K562 (cell line): Measurements from ENCODE around the gene HOXB4. TPM values are rescaled to one million over a fixed set of nuclear protein-coding genes. Genes with fewer than 3 reads are reported as not detected.

Source experiments
- CBX8 ChIP-seq: fragments of 200-600 bp; sonication (generic); IDR thresholded peaks from 2 replicates; pipeline ENCODE4 v1.6.1; 2012; ENCODE audit warnings: borderline replicate concordance, mixed run types, low read depth, mild to moderate bottlenecking, moderate library complexity, mixed read lengths, low read length, control low read depth, inconsistent platforms; ENCODE audit not compliant: poor library complexity, severe bottlenecking; ENCODE audit errors: extremely low read depth
- DIDO1 ChIP-seq: fragments of 450-650 bp; IDR thresholded peaks from 2 replicates; pipeline ENCODE4 v1.6.1; 2016; ENCODE audit warnings: low read depth, missing biosample characterization, missing genetic modification characterization
- DMBX1 ChIP-seq: fragments of 250-450 bp; sonication (Bioruptor Pico); IDR thresholded peaks from 2 replicates; pipeline ENCODE4 v1.8.0; 2022; ENCODE audit warnings: inconsistent platforms, mild to moderate bottlenecking, moderate library complexity, borderline replicate concordance
- ESRRA ChIP-seq: fragments of 450-650 bp; IDR thresholded peaks from 2 replicates; pipeline ENCODE4 v1.6.1; 2014; ENCODE audit warnings: low read depth, mild to moderate bottlenecking, moderate library complexity, borderline replicate concordance
- HNRNPLL ChIP-seq: fragments of 200-400 bp; formaldehyde crosslinking; IDR thresholded peaks from 2 replicates; pipeline ENCODE4 v1.6.1; 2017; ENCODE audit warnings: low read length, low read depth, mild to moderate bottlenecking; ENCODE audit not compliant: poor library complexity, severe bottlenecking
- IFI16 ChIP-seq: fragments of 250-450 bp; sonication (Bioruptor Pico); IDR thresholded peaks from 2 replicates; pipeline ENCODE4 v2.1.2; 2022; ENCODE audit warnings: mild to moderate bottlenecking, inconsistent platforms
- KAT2B ChIP-seq: IDR thresholded peaks from one replicate; pipeline ENCODE4 v1.6.1; 2012; ENCODE audit warnings: low read depth, mild to moderate bottlenecking, control low read depth, inconsistent platforms, low read length, moderate library complexity
- KLF6 ChIP-seq: fragments of 250-450 bp; sonication (Bioruptor Pico); IDR thresholded peaks from 2 replicates; pipeline ENCODE4 v1.4.0; 2020; ENCODE audit warnings: mild to moderate bottlenecking, moderate library complexity, borderline replicate concordance
- PRPF4 ChIP-seq: fragments of 200-400 bp; formaldehyde crosslinking; IDR thresholded peaks from one replicate; pipeline ENCODE4 v1.6.1; 2017; ENCODE audit warnings: low read length, low read depth, mild to moderate bottlenecking; ENCODE audit not compliant: insufficient read depth, poor library complexity, severe bottlenecking
- RAD21 ChIP-seq, 2 experiments: fragments of 250-450 bp in 1 of 2; fragments of 450-650 bp in 1 of 2; sonication (Bioruptor Pico) in 1 of 2; formaldehyde crosslinking in 1 of 2; IDR thresholded peaks in 1 of 2; conservative IDR thresholded peaks in 1 of 2; 2 replicates each; pipeline versions ENCODE4 v1.4.0 to v1.8.0; 2020 to 2022; ENCODE audit warnings: mild to moderate bottlenecking in 2 of 2, moderate library complexity in 1 of 2
- RBM39 ChIP-seq: fragments of 200-400 bp; formaldehyde crosslinking; optimal IDR thresholded peaks from 2 replicates; pipeline ENCODE3; 2018; ENCODE audit warnings: low read depth, low read length
- SMARCA4 ChIP-seq: fragments of 450-650 bp; IDR thresholded peaks from 2 replicates; pipeline ENCODE4 v1.6.1; 2016
- TBP ChIP-seq: optimal IDR thresholded peaks from 2 replicates; pipeline ENCODE3; 2011; ENCODE audit warnings: low read depth, low read length, improper control_type of control experiment
- TGIF2 ChIP-seq: sonication (generic); formaldehyde crosslinking; IDR thresholded peaks from 2 replicates; pipeline ENCODE4 v1.8.1; 2022; ENCODE audit warnings: mild to moderate bottlenecking, missing genetic modification reagents, moderate library complexity
- XRCC3 ChIP-seq: fragments of 450-650 bp; IDR thresholded peaks from 2 replicates; pipeline ENCODE4 v1.6.1; 2017; ENCODE audit warnings: mild to moderate bottlenecking, moderate library complexity
- ZFPM2 ChIP-seq: fragments of 250-450 bp; sonication (Bioruptor Pico); IDR thresholded peaks from 2 replicates; pipeline ENCODE4 v1.5.1; 2022; ENCODE audit warnings: mild to moderate bottlenecking
- ZNF175 ChIP-seq: fragments of 200-800 bp; sonication (Bioruptor generic); IDR thresholded peaks from 2 replicates; pipeline ENCODE4 v1.6.1; 2016; ENCODE audit warnings: low read depth, mild to moderate bottlenecking, missing genetic modification characterization, missing compliant biosample characterization
- ZNF316 ChIP-seq: fragments of 450-650 bp; IDR thresholded peaks from 2 replicates; pipeline ENCODE4 v1.6.1; 2016
- ZNF324 ChIP-seq: fragments of 250-450 bp; sonication (Bioruptor Pico); IDR thresholded peaks from 2 replicates; pipeline ENCODE4 v1.4.0; 2020; ENCODE audit warnings: mild to moderate bottlenecking
- ZNF551 ChIP-seq: fragments of 250-450 bp; sonication (Bioruptor Pico); IDR thresholded peaks from 2 replicates; pipeline ENCODE4 v1.5.0; 2021; ENCODE audit warnings: mild to moderate bottlenecking, moderate library complexity
- ZNF76 ChIP-seq: fragments of 250-450 bp; sonication (Bioruptor Pico); IDR thresholded peaks from 2 replicates; pipeline ENCODE4 v1.4.0; 2020; ENCODE audit warnings: mild to moderate bottlenecking, moderate library complexity, borderline replicate concordance
- polyA plus RNA-seq, 8 experiments: library from polyadenylated mRNA; depleted of rRNA in 4 of 8; stranded (reverse) in 5 of 8; unstranded in 3 of 8; fragments of >200 nt; fragmentation: Nextera tagmentation in 2 of 8; fragmentation: Illumina TruSeq in 1 of 8; extraction: Ambion mirVana in 2 of 8; extraction: Trizol in 1 of 8; gene quantifications; 2 replicates each; pipeline versions ENCODE4 v1.2.1 to v1.2.3, GENCODE V29; 2011 to 2014; ENCODE audit warnings: inconsistent platforms in 1 of 8, missing spikeins in 1 of 8
- total RNA-seq, 7 experiments: library from RNA; depleted of rRNA in 6 of 7; stranded (reverse); fragments of >200 nt in 6 of 7; fragmentation: Illumina TruSeq in 2 of 7; extraction: Trizol in 2 of 7; gene quantifications; 2 replicates each; pipeline versions ENCODE4 v1.2.1 to v1.2.3, GENCODE V29; 2011 to 2021; ENCODE audit warnings: low replicate concordance in 1 of 7
- TF ChIP-seq, protein P1 (sequence below): fragments of 450-650 bp; IDR thresholded peaks from 2 replicates; pipeline ENCODE4 v1.6.1; 2017; ENCODE audit warnings: antibody characterized with exemption, mild to moderate bottlenecking
- TF ChIP-seq, protein P2 (sequence below): fragments of 250-450 bp; sonication (Bioruptor Pico); IDR thresholded peaks from 2 replicates; pipeline ENCODE4 v1.5.0; 2021; ENCODE audit warnings: mild to moderate bottlenecking, borderline replicate concordance

Gene HOXB4
- total and polyA plus RNA-seq, 9 of the 15 experiments (the other 6 are each of a cell fraction or from before 2014, with no cell fraction given), result 1.6 to 34.9 (median 14.9) TPM

DNA sequence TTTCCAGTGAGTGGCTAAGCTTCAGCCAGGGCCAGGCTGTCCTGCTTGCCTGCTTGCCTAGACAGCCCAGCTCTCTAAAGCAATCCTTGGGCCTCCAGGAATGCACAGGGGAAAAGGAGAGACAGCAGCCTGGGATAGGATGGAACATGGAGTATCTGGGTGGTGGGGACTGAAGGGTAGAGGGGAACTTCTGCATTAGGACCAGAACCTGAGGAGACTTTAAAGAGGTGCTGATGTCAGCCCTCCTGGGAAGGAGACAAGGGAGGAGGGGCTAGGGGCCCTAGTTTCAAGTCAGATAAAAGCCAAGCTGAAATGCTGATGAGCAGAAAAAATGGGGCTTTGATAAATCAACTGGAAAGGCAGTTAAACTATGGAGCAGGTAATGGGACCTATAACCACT is 30.9 kb upstream of the HOXB4 start (continued):
- TF ChIP-seq ZNF175 (CRISPR knock-in tag), result no peak
- no peak for TF ChIP-seq PRPF4
- no peak for TF ChIP-seq XRCC3
- TF ChIP-seq RAD21 (CRISPR knock-in tag; conservative IDR thresholded peaks at IDR 0.05 in 1 of 2, IDR thresholded peaks at IDR 0.05 in 1 of 2), result no peak
- no peak for TF ChIP-seq KLF6 (CRISPR knock-in tag)
- TF ChIP-seq HNRNPLL, result no peak
- TF ChIP-seq ZNF324 (CRISPR knock-in tag), result no peak
- no peak for TF ChIP-seq TBP
- no peak for TF ChIP-seq KAT2B
- no peak for TF ChIP-seq RBM39
- TF ChIP-seq CBX8, result no peak
- no peak for TF ChIP-seq ESRRA
- TF ChIP-seq SMARCA4, result no peak; the same call in 1 of the 2 replicates
- TF ChIP-seq ZNF316, result peak; percentile 94
- no peak for TF ChIP-seq ZFPM2 (CRISPR knock-in tag)
- TF ChIP-seq DMBX1 (CRISPR knock-in tag), result no peak
- TF ChIP-seq TGIF2, result no peak
- TF ChIP-seq DIDO1 (tag), result no peak
- TF ChIP-seq, protein P1, sequence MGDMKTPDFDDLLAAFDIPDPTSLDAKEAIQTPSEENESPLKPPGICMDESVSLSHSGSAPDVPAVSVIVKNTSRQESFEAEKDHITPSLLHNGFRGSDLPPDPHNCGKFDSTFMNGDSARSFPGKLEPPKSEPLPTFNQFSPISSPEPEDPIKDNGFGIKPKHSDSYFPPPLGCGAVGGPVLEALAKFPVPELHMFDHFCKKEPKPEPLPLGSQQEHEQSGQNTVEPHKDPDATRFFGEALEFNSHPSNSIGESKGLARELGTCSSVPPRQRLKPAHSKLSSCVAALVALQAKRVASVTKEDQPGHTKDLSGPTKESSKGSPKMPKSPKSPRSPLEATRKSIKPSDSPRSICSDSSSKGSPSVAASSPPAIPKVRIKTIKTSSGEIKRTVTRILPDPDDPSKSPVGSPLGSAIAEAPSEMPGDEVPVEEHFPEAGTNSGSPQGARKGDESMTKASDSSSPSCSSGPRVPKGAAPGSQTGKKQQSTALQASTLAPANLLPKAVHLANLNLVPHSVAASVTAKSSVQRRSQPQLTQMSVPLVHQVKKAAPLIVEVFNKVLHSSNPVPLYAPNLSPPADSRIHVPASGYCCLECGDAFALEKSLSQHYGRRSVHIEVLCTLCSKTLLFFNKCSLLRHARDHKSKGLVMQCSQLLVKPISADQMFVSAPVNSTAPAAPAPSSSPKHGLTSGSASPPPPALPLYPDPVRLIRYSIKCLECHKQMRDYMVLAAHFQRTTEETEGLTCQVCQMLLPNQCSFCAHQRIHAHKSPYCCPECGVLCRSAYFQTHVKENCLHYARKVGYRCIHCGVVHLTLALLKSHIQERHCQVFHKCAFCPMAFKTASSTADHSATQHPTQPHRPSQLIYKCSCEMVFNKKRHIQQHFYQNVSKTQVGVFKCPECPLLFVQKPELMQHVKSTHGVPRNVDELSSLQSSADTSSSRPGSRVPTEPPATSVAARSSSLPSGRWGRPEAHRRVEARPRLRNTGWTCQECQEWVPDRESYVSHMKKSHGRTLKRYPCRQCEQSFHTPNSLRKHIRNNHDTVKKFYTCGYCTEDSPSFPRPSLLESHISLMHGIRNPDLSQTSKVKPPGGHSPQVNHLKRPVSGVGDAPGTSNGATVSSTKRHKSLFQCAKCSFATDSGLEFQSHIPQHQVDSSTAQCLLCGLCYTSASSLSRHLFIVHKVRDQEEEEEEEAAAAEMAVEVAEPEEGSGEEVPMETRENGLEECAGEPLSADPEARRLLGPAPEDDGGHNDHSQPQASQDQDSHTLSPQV, result no peak
- TF ChIP-seq ZNF76 (CRISPR knock-in tag), result no peak
- TF ChIP-seq IFI16 (CRISPR knock-in tag), result no peak
- no peak for TF ChIP-seq ZNF551
- TF ChIP-seq, protein P2, sequence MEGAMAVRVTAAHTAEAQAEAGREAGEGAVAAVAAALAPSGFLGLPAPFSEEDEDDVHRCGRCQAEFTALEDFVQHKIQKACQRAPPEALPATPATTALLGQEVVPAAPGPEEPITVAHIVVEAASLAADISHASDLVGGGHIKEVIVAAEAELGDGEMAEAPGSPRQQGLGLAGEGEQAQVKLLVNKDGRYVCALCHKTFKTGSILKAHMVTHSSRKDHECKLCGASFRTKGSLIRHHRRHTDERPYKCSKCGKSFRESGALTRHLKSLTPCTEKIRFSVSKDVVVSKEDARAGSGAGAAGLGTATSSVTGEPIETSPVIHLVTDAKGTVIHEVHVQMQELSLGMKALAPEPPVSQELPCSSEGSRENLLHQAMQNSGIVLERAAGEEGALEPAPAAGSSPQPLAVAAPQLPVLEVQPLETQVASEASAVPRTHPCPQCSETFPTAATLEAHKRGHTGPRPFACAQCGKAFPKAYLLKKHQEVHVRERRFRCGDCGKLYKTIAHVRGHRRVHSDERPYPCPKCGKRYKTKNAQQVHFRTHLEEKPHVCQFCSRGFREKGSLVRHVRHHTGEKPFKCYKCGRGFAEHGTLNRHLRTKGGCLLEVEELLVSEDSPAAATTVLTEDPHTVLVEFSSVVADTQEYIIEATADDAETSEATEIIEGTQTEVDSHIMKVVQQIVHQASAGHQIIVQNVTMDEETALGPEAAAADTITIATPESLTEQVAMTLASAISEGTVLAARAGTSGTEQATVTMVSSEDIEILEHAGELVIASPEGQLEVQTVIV (CRISPR knock-in tag), result no peak
